AG10803 (cell line): ENCODE measurements around the gene CPA5.

Experiments
- DNase-seq: peaks from one replicate; pipeline ENCODE4 v3.0.0; 2010; ENCODE audit warnings: low read depth
- H3K4me3 ChIP-seq: 2 replicates; pipeline ENCODE4 v1.5.1; 2011; ENCODE audit warnings: mild to moderate bottlenecking, low read length, control low read depth
- TF ChIP-seq, protein P1 (sequence below): conservative IDR thresholded peaks from 2 replicates; pipeline ENCODE4 v1.5.1; 2011; ENCODE audit warnings: mild to moderate bottlenecking, low read length, control low read depth, inconsistent platforms

The CPA5 gene

DNA sequence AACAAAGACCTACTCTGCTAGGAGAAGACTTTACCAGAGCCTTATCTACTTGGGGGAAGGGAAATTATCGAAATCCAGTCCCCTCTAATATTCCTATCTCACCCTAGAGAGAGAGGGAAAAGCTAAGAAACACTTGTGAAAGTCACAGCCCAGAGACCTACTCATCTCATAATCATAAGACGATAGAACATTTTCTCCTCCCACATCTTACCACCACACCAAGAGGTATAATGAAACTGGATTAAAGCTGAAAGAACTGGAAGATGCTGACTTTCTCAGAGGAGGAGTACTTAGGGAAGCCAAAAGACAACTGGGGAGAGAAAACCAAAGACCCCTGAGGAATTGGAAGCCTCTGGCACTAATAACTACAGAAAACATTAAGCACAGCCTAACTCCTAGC is 10.8 kb upstream of the CPA5 start:
- H3K4me3 ChIP-seq = no peak overlapping the region

DNA sequence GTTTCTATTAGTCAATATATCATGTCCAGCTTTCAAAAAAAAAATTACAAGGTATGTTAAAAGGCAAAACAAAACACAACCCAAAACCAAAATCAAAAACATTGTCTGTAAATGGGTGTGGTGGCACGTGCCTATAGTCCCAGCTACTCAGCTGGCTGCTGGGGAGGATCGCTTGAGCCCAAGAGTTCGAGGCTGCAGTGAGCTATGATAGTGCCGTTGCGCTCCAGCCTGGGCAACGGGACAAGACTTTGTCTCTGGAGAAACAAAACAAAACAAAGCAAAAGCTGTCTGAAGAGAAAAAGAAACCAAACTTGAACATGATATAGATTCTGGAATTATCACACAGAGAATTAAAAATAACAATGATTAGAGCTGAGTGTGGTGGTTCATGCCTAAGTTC is 10.3 kb upstream of the CPA5 start:
- TF ChIP-seq, protein P1, sequence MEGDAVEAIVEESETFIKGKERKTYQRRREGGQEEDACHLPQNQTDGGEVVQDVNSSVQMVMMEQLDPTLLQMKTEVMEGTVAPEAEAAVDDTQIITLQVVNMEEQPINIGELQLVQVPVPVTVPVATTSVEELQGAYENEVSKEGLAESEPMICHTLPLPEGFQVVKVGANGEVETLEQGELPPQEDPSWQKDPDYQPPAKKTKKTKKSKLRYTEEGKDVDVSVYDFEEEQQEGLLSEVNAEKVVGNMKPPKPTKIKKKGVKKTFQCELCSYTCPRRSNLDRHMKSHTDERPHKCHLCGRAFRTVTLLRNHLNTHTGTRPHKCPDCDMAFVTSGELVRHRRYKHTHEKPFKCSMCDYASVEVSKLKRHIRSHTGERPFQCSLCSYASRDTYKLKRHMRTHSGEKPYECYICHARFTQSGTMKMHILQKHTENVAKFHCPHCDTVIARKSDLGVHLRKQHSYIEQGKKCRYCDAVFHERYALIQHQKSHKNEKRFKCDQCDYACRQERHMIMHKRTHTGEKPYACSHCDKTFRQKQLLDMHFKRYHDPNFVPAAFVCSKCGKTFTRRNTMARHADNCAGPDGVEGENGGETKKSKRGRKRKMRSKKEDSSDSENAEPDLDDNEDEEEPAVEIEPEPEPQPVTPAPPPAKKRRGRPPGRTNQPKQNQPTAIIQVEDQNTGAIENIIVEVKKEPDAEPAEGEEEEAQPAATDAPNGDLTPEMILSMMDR = no peak
- no peak overlapping the region for H3K4me3 ChIP-seq

More for the DNA sequence above, 10.8 kb upstream of the CPA5 start:
- TF ChIP-seq, protein P1 = no peak
- no peak for DNase-seq

DNA sequence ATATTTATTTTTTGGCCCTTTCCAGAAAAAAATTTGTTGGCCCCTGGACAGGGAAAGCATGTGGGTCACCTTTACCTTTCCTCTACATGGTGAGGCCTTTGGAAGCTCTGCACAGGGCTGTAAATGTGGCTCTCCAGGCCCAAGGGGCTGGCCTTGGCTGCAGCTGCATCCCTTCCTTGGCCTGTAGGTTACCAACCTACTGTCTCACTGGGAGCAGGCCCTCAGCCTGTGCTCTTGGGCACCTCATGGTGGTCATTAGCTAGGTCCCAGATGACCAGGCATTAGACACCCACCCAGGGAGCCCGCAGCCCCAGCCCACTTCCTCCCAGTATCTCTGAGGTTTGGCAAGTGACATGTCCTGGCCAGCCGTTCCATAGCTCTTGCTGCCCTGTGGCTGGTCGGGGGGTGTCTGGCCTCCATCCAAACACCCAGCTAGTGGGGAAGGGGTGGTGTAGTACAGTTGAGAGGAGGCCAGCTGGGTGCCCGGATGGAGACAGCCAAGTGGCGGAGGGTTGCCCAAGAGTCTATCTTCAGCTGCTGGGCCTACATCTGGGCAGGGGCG is 7.1 kb upstream of the CPA5 start:
- no peak overlapping the region for H3K4me3 ChIP-seq
- TF ChIP-seq, protein P1 = no peak
- DNase-seq = no peak

More for the DNA sequence above, 10.3 kb upstream of the CPA5 start:
- peak; percentile 34 for DNase-seq

GRCh38 chr7:130338233-130338632 is 6.4 kb upstream of the CPA5 start:
- no peak for DNase-seq
- TF ChIP-seq, protein P1 = no peak
- H3K4me3 ChIP-seq = no peak overlapping the region

DNA sequence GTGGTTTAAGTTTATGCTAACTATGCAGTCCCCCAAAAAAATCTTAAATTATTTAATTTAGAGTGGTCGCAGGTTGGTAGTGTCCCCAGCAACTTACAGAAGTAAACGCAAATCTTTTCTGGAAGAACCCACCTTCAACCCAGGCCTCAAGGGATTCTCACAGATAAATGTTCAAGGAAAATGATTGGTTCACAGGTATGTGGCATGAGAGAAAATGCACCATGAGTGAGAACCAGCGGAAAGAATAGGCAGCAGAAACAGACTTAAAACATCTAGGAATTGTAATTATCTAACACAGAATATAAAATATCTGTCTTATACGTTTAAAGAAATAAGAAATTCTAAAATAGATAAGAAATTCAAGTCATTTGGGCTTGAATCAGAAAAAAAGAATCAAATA is 2.7 kb upstream of the CPA5 start:
- TF ChIP-seq, protein P1 = no peak
- H3K4me3 ChIP-seq = no peak overlapping the region
- no peak for DNase-seq

DNA sequence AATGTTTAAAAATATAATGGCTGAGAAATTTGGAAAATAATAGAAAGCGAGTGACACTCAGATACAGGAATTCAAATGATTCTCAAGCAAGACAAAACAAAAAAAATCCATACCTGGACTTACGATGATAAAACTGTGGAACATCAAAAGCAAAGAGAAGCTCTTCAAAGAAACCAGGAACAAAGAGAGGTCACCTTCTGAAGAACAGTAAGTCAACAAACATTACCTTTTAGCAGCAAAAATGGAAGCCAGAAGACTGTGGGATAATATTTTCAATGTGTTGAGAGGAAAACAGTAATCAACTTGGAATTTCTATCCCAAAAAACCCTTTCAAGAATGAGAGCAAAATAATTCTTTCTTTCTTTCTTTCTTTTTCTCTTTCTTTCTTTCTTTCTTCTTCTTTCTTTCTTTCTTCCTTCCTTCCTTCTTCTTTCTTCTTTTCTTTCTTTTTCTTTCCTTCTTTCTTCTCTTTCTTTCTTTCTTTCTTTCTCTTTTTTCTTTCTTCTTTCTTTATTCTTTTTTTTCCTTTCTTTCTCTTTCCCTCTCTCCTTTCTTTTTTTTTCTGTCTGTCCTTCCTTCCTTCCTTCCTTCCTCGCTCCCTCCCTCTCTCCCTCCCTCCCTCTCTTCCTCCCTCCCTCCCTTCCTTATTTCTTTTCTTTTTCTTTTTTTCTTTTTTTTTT is 1.8 kb upstream of the CPA5 start:
- no peak for DNase-seq
- TF ChIP-seq, protein P1 = no peak
- H3K4me3 ChIP-seq = no peak overlapping the region

DNA sequence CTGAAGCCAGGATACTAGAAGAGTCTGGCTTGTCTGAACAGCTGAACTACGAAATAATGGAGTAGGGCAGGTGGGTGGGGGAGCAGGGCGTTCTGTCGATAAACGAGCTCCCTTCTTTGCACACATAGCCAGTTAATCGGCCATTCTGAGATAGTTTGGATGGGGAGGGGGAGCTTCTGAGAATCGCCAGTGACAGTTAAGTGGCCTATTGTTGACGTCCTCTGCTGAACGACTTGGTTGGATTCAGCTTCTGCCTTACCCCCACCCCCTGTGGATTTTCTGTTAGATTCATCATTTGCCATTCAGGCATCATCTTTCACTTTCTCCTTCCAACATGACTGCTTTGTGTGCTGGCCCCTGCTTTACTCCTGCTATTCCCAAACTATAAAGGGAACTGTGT is 520 bp downstream of the CPA5 start:
- DNase-seq = no peak
- TF ChIP-seq, protein P1 = no peak
- H3K4me3 ChIP-seq = no peak overlapping the region
